ENCODE results near the gene CCKAR.

The CCKAR gene

GRCh38 chr4:26432419-26432818 is 57.9 kb downstream of the CCKAR start:
- no peaks in the 10 kb centered on the region for H3K4me1 ChIP-seq (ENCODE audit: control insufficient read depth, insufficient read depth, low read length)
- no peak overlapping the region for H3K27ac ChIP-seq (ENCODE audit: low read depth, low read length)
- H3K4me3 ChIP-seq (ENCODE audit: low read depth, low read length): no peak overlapping the region
- peaks cover 99% of the 10 kb centered on the region for H3K36me3 ChIP-seq (ENCODE audit: control insufficient read depth, insufficient read depth, low read length)
- H3K9me3 ChIP-seq (ENCODE audit: control insufficient read depth, insufficient read depth, low read length): no peaks in the 10 kb centered on the region
- no peak overlapping the region for H3K9ac ChIP-seq (ENCODE audit: low read depth, low read length)
- no peaks in the 10 kb centered on the region for H3K27me3 ChIP-seq (ENCODE audit: control insufficient read depth, insufficient read depth, low read length)

DNA sequence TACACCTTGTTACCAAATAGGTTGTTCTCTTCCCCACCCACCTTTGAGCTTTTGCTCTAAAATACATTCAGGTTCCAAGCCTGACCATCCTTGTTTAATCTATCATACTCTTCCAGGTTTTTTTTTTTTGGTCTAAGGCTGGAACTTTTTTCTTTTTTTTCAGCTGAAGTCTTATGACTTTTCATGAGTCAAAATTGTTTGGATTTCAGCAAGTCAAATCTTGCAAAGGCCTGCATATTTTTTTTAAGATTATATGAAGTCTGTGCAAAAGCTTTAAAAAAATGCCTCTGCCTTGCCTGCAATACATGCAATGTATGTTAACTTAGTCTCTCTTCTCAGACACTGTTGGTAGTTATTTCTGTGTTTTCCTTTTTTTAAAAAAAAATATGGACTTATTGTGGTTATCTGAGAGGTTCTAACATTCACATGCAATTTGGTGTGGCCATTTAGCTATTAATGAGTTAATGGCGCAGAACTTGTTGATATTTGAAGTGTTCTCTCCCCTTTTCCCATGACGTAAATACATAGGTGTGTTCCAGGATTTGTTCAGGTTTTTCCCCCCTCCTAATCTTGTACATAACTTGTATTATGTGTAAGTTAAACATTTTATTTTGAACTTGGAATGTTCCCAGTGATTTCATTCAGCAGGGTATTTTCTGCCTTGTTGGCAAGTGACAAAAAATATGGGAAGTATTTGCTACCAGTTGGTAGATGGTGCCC is 58.7 kb downstream of the CCKAR start:
- H3K4me3 ChIP-seq (ENCODE audit: low read depth, low read length): no peak overlapping the region
- H3K36me3 ChIP-seq (ENCODE audit: control insufficient read depth, insufficient read depth, low read length): peaks cover 99% of the 10 kb centered on the region
- no peak overlapping the region for H3K9ac ChIP-seq (ENCODE audit: low read depth, low read length)
- no peaks in the 10 kb centered on the region for H3K4me1 ChIP-seq (ENCODE audit: control insufficient read depth, insufficient read depth, low read length)
- no peaks in the 10 kb centered on the region for H3K9me3 ChIP-seq (ENCODE audit: control insufficient read depth, insufficient read depth, low read length)
- no peaks in the 10 kb centered on the region for H3K27me3 ChIP-seq (ENCODE audit: control insufficient read depth, insufficient read depth, low read length)
- H3K27ac ChIP-seq (ENCODE audit: low read depth, low read length): no peak overlapping the region
